Gastrocnemius medialis (tissue), 4 donors: ENCODE measurements around the gene TNRC6B. TPM values are rescaled to one million over a fixed set of nuclear protein-coding genes. Genes with fewer than 3 reads are reported as not detected.

Experiments
- ATAC-seq, 2 donors: fragments of 150-250 bp; one replicate each; pipeline ENCODE4 v1.9.1; 2016
- DNase-seq, 2 donors: peaks; one replicate each; pipeline ENCODE4 v3.0.0-alpha.2; 2019
- H3K27ac ChIP-seq, 4 donors: fragments of 200-600 bp; sonication (generic); 1 replicate in 1 of 4; 2 replicates in 3 of 4; pipeline ENCODE4 v1.5.1; 2016 to 2018; ENCODE audit warnings: mild to moderate bottlenecking in 2 of 4, moderate library complexity in 1 of 4
- H3K27me3 ChIP-seq, 3 donors: fragments of 200-600 bp; sonication (generic) in 2 of 3; 1 replicate in 1 of 3; 2 replicates in 2 of 3; pipeline versions ENCODE4 v1.5.1 to v1.6.0; 2016 to 2019; ENCODE audit warnings: mild to moderate bottlenecking in 1 of 3, moderate library complexity in 1 of 3
- H3K36me3 ChIP-seq, 2 donors: fragments of 200-600 bp; sonication (generic) in 1 of 2; one replicate each; pipeline ENCODE4 v1.5.1; 2017 to 2018
- H3K4me1 ChIP-seq, 2 donors: fragments of 200-600 bp; sonication (generic) in 1 of 2; one replicate each; pipeline ENCODE4 v1.5.1; 2016 to 2017; ENCODE audit warnings: mild to moderate bottlenecking in 2 of 2
- H3K4me3 ChIP-seq, 4 donors: fragments of 200-600 bp; sonication (generic) in 3 of 4; 1 replicate in 1 of 4; 2 replicates in 3 of 4; pipeline ENCODE4 v1.5.1; 2016 to 2019; ENCODE audit warnings: mild to moderate bottlenecking in 2 of 4
- H3K9me3 ChIP-seq, 3 donors: fragments of 200-600 bp; sonication (generic) in 2 of 3; 1 replicate in 1 of 3; 2 replicates in 2 of 3; pipeline ENCODE4 v1.5.1; 2016 to 2019
- CTCF ChIP-seq, 5 experiments: fragments of 450-650 bp in 3 of 5; fragments of 200-600 bp in 2 of 5; sonication (generic) in 2 of 5; IDR thresholded peaks in 4 of 5; conservative IDR thresholded peaks in 1 of 5; 1 replicate in 4 of 5; 2 replicates in 1 of 5; pipeline ENCODE4 v1.5.1; 2016 to 2019; ENCODE audit warnings: antibody characterized with exemption in 5 of 5, mild to moderate bottlenecking in 3 of 5, moderate library complexity in 3 of 5
- POLR2A ChIP-seq, 2 donors: fragments of 450-650 bp; IDR thresholded peaks; one replicate each; pipeline ENCODE4 v1.6.1; 2017; ENCODE audit warnings: antibody characterized with exemption in 2 of 2, mild to moderate bottlenecking in 2 of 2, moderate library complexity in 2 of 2
- in situ Hi-C, 4 donors: fragments of 200-750 bp; cut with MboI; loops; one replicate each; pipeline versions ENCODE4 v1.15.0 to v1.8.0; 2017; ENCODE audit warnings: low sequenced_read_pairs in 4 of 4
- intact Hi-C: fragments of 100-400 bp; cut with DNase I; formaldehyde crosslinking; loops from one replicate; pipeline ENCODE4 v1.15.1; 2023; ENCODE audit warnings: low total_unique reads
- total RNA-seq, 4 donors: library from RNA; depleted of rRNA; stranded (reverse); fragments of >200 nt; gene quantifications; one replicate each; pipeline versions ENCODE4 v1.1.0 to v1.2.3, GENCODE V29; 2016

TNRC6B gene
- total RNA-seq, 4 donors from 2014 or later = 31.9 to 76.7 (median 57.0) TPM

- Histone ChIP-seq H3K36me3 (no peaks in the 10 kb centered on the region), H3K9me3 (no peaks in the 10 kb centered on the region), H3K4me1 (peaks cover 38 to 92% of the 10 kb centered on the region in 2 donors), H3K4me3 (no peak overlapping the region), H3K27me3 (no peaks in the 10 kb centered on the region), H3K27ac (no peak overlapping the region)
- ATAC-seq (no peak), DNase-seq (no peak)
- intact Hi-C loops (no loop called here), in situ Hi-C loops (no loop called here)
- TF ChIP-seq CTCF (IDR thresholded peaks at IDR 0.05 in 4 of 5, conservative IDR thresholded peaks at IDR 0.05 in 1 of 5) = no peak
- TF ChIP-seq POLR2A (IDR thresholded peaks at IDR 0.05) = no peak
Measured at GRCh38 chr22:40200795-40201530, 23.2 kb downstream of the TNRC6B start.

DNA sequence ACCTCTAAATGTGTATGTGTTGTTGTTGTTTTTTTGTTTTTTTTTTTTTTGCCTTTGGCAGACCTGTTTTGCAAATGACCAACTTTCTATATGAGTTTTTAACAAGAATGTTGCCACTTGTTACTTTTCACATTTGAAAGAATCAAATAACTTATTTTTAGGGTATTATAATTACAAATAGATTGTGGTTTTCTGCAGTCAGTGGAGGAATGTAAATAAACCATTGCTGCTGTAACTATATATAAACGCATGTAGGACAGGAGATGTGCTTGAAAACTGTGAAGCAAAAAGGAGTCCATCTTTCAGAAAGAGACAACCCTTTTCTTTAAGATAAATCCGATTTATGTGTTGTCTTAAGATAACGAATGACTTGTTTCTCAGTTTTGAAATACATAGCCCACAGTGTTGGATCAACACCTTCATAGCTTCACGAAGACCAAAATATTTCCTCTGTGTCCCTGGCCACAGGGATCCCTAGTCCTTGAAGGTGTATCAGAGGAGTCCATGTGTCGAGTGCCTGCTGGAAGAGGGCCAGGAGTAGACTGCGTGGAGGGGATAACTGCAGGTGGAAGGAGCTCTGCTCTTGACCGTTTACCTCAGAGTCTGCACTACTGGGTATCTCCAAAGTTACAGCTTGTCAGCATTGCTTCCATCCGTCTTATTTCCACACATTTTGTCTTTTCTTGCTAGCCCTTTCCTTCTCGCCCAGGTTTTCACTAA lies 24.7 kb downstream of the TNRC6B start:
- DNase-seq (no peak), ATAC-seq (no peak)
- in situ Hi-C loops = no loop called here
- intact Hi-C loops = no loop called here
- Histone ChIP-seq H3K36me3 (no peaks in the 10 kb centered on the region), H3K27ac (peak overlapping the region in 2 of 4 donors; percentile 13 to 57), H3K4me3 (no peak overlapping the region), H3K27me3 (no peaks in the 10 kb centered on the region), H3K4me1 (peaks cover 30 to 82% of the 10 kb centered on the region in 2 donors), H3K9me3 (no peaks in the 10 kb centered on the region)
- TF ChIP-seq CTCF (IDR thresholded peaks at IDR 0.05 in 4 of 5, conservative IDR thresholded peaks at IDR 0.05 in 1 of 5) (no peak), POLR2A (IDR thresholded peaks at IDR 0.05) (no peak)

- TF ChIP-seq CTCF (IDR thresholded peaks at IDR 0.05 in 4 of 5, conservative IDR thresholded peaks at IDR 0.05 in 1 of 5) (no peak), POLR2A (IDR thresholded peaks at IDR 0.05) (no peak)
- ATAC-seq (no peak), DNase-seq (no peak)
- in situ Hi-C loops = no loop called here
- Histone ChIP-seq H3K4me3 (no peak overlapping the region), H3K9me3 (no peaks in the 10 kb centered on the region), H3K27me3 (no peaks in the 10 kb centered on the region), H3K27ac (peak overlapping the region; percentile 21 to 61 (median 44)), H3K4me1 (peaks cover 31 to 76% of the 10 kb centered on the region in 2 donors), H3K36me3 (no peaks in the 10 kb centered on the region)
- intact Hi-C loops = no loop called here
Measured at GRCh38 chr22:40203572-40203971, 25.8 kb downstream of the TNRC6B start.

DNA sequence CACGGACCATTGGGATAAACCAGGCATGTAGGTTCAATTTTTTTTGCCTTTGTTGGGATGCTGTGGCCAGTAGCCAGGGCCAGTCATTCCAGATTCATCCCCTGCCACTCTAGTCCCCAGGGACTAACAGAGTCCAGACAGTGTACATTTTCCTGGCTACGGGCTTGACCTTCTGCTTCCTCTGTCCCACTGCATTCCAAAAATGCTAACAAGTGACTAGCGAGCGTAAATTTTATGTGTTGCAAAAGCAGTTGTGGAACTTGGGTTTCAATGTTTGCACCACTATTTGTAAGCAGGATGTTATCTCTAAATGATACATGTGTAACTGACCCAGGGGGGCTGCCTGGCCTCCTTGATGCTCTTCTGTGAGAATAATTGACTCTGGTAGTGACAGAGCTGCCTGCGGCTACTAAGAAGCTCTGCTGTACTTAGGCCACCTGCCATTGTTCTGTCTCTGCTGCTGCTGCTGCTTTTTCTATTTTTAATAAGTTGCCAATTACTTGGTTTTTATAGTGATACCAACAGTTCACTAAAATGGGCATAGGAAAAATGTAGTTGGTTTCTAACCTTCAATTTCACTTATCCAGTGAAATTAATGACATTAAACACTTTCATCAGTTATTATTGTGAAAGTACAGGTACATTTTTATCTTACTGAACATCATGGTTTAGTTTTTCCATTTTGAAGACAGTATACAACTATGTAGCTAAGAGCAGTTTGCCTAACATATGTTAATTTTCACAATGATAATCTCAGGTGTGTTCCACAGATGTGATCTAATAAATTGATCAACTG lies 26.8 kb downstream of the TNRC6B start:
- ATAC-seq (peak; percentile 45 to 67), DNase-seq (no peak)
- intact Hi-C loops = no loop called here
- Histone ChIP-seq H3K9me3 (no peaks in the 10 kb centered on the region), H3K36me3 (no peaks in the 10 kb centered on the region), H3K27me3 (no peaks in the 10 kb centered on the region), H3K4me3 (no peak overlapping the region), H3K27ac (peak overlapping the region in 3 of 4 donors; percentile 32 to 61 (median 57)), H3K4me1 (peaks cover 33 to 74% of the 10 kb centered on the region in 2 donors)
- in situ Hi-C loops = no loop called here
- TF ChIP-seq CTCF (IDR thresholded peaks at IDR 0.05 in 4 of 5, conservative IDR thresholded peaks at IDR 0.05 in 1 of 5) (no peak), POLR2A (IDR thresholded peaks at IDR 0.05) (no peak)
